NOMO-1 treated with dmso at 0.1 percent for 144 hours (cell line): ENCODE measurements around the gene CBLC.
"Not testable (repeated sequence)": the region's sequence is repeated elsewhere in the genome, so short reads cannot be mapped to it uniquely, and the experiment has no call there.

Source experiments
- DNase-seq: peaks from one replicate; lab custom pipeline; 2025; ENCODE audit not compliant: unreplicated experiment; lab: John Stamatoyannopoulos, UW

CBLC gene

DNA sequence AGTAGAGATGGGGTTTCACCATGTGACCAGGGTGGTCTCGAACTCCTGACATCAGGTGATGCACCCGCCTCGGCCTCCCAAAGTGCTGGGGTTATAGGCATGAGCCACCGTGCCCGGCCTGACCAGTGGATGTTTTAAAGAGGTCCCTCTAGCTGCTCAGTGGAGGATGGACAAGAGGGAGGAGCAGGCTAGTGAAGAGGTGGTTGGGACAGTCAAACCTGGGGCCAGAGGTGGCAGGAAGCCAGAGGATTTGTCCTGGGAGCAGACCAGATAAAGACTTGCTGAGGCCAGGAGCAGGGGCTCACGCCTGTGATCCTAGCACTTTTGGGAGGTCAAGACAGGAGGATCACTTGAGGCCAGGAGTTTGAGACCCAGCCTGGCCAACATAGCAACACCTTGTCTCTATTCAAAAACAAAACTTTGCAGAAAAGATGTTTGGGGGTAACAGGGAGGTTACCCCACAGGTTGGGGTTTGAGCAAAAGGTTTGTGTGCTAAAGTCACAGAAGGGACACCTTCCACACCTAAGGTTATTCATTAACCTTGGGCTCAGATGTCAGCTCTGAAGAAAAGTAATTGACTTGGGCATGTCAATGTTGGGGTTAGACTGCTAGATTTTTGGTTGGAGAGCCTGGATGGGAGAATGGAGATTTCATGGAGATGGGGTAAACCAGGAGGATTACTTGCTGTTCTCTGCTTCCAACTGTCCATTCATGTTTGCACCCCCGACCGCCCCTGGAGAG, 40.2 kb downstream of the CBLC start:
- DNase-seq, result no peak

DNA sequence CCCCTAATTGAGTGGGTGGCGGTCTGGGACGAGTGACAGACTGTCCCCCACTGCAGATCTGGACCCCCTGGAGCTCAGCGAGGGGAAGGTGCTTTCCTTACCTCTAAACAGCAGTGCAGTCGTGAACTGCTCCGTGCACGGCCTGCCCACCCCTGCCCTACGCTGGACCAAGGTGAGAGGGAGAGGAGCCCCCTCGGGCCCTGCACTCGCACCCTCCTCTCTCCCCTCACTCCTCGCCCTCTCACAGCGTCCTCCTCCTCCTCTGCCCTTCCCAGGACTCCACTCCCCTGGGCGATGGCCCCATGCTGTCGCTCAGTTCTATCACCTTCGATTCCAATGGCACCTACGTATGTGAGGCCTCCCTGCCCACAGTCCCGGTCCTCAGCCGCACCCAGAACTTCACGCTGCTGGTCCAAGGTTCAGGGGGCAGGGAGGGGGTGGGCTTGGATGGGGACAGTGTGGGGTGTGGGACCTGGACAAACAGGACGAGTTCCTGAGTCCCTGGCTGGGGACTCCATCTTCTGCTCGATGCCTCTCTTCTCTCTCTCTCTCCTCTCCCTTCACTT, 40.9 kb downstream of the CBLC start:
- no peak for DNase-seq

DNA sequence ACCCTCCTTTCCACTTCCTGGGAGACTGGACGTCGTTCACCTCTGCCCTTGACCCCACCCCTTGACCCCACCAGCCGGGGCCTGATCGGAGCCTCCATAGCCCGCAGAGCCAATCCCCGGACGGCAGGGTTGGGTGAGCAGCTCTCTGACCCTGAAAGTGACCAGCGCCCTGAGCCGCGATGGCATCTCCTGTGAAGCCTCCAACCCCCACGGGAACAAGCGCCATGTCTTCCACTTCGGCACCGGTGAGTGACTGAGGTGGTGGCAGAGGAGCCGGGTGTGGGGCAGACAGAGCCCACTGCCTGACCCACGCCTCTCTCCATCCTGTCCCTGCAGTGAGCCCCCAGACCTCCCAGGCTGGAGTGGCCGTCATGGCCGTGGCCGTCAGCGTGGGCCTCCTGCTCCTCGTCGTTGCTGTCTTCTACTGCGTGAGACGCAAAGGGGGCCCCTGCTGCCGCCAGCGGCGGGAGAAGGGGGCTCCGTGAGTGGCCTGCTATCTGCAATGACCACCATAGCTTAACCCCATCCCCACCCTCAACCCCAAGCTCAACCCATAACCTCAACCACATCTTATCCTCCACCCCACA, 41.6 kb downstream of the CBLC start:
- no peak for DNase-seq

DNA sequence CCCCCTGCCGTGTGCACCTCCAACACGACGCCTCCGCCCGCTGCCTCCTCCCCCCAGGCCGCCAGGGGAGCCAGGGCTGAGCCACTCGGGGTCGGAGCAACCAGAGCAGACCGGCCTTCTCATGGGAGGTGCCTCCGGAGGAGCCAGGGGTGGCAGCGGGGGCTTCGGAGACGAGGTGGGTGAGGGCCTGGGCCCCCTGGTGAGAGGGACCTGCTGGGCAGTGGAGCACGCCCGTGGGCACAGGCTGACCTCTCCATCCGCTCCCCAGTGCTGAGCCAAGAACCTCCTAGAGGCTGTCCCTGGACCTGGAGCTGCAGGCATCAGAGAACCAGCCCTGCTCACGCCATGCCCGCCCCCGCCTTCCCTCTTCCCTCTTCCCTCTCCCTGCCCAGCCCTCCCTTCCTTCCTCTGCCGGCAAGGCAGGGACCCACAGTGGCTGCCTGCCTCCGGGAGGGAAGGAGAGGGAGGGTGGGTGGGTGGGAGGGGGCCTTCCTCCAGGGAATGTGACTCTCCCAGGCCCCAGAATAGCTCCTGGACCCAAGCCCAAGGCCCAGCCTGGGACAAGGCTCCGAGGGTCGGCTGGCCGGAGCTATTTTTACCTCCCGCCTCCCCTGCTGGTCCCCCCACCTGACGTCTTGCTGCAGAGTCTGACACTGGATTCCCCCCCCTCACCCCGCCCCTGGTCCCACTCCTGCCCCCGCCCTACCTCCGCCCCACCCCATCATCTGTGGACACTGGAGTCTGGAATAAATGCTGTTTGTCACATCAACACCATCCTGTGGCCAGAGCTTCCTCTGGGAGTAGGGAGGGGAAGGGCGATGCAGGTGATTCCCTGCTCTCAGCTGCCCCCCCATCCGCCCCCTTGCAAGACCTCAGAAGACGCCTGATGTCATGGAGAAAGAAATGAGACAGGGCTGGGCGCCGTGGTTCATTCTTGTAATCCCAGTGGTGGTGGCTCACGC, 43.2 kb downstream of the CBLC start:
- no peak for DNase-seq

DNA sequence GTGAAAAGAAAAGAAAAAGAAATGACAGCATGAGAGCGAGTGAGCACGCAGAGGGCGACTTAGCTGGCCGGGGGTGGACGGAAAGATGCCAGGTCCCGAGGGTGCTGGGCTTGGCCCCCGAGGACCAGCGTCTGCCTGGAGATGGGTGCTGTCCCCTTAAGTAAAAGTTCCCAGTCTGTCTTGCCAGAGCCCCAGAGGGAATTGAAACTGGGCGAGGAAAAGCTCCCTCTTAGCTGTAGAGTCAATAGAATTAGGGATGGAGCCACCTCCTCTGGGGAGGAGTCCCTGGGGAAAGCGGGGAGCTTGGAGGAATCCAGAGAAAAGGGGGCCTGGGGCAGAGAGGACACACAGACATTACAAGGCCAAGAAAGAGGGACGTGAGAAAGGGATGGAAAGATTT, 44.5 kb downstream of the CBLC start:
- no peak for DNase-seq

DNA sequence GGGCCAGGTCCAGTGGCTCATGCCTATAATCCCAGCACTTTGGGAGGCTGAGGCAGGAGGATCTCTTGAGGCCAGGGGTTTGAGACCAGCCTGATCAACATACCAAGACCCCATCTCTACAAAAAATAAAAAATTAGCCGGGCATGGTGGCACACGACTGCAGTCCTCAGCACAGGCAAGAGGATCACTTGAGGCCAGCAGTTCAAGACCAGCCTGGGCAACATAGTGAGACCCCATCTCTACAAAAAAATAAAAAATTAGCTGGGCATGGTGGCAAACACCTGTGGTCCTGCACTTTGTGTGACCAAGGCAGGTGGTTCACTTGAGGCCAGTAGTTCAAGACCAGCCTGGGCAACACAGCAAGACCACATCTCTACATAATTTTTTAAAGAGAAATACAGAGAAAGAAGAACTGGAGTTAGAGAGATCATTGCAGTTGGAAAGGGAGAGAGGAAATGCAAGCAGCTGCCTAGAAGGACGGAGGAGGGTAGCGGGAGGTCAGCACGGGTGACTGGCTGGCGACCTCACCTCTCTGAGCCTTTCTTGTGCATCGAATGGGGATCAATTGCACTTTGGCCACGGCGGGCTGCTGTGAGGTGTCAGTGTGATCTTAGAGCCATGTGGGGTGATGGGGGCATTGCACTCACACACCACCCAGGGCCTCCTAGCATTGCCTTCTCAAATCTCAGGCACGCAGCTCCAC, 45.1 kb downstream of the CBLC start:
- no peak for DNase-seq

DNA sequence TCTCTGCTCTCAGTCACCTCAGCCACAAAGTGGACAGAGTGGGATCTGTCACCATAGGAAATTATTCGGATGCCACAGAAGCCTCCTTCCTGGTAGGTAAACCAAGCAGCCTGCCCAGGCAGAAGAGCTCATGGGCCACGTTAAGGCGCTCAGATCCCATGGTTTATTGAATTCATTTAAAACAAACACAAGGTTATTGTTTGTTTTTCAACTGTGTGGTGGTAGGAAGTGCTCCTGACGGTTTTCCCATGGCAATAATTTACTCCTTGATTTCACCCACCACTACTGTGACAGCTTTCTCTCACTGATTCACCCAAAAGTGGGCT, 45.6 kb downstream of the CBLC start:
- no peak for DNase-seq

DNA sequence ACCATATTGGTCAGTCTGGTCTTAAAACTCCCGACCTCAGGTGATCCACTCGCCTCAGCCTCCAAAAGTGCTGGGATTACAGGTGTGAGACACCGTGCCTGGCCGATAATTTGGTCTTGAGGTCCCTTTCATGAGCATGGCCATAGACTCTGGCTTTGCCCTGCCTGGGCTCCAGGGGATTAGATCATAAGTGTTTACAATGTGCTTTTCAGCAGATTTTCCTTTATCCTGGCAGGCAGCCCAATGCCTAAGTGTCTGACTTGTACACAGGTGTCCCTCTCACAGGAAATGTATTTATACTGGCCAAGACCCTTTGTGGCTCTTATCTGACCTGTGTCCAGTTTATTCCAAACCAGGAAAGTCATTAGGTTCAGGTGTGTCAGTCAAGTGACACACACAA, 47.1 kb downstream of the CBLC start:
- no peak for DNase-seq

DNA sequence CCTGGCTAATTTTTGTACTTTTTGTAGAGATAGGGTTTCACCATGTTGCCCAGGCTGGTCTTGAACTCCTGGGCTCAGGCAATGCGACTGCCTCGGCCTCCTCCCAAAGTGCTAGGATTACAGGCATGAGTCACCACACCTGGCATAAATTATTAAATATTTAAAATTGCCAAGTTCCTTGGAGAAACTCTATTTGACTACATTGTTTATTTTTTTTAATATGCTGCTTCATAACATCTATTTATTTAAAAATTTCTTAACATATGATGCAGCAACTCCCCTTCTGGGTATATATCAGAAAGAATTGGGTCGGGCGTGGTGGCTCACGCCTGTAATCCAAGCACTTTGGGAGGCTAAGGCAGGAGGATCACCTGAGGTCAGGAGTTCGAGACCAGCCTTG, 55.2 kb downstream of the CBLC start:
- DNase-seq, result not testable (repeated sequence)

DNA sequence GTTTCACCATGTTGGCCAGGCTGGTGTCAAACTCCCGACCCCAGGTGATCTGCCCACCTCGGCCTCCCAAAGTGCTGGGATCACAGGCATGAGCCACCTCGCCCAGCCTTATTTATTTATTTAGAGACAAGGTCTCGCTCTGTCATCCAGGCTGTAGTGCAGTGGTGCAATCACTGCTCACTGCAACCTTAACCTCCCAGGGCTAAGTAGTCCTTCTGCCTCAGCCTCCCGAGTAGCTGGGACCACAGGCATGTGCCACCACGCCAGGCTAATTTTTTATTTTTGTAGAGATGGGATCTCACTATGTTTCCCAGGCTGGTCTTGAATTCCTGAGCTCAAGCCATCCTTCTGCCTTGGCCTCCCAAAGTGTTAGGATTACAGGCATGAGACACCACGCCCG, 56.7 kb downstream of the CBLC start:
- not testable (repeated sequence) for DNase-seq

DNA sequence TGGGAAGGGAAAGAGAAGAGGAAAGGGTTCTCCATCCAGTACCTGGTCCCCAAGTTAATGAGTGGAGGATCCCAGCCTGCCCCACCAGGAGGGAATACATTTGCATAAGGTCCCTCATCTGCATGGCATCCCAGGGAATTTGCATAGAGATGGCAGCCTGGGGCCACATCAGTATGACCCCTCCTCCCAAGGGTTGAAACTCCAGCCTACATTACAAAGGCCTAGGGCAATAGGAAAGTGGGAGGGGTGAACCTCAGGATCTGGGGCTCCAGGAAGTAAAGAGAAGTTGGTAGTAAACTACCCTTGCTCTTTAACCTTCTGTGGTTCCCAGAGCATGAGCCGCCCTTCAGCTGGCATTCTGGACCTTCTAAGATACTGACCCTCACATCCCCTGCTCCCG, 61.6 kb downstream of the CBLC start:
- no peak for DNase-seq

DNA sequence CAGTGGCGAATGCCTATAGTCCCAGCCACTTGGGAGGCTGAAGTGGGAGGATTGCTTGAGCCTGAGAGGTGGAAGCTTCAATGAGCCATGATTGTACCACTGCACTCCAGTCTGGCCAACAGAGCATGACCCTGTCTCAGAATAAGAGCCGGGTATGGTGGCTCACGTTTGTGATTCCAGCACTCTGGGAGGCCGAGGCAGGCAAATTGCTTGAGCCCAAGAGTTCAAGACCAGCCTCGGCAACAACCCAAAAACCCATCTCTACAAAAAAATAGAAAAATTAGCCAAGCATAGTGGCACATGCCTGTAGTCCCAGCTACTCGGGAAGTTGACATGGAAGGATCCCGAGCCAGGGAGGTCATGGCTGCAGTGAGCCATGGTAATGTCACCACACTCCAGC, 63.1 kb downstream of the CBLC start:
- no peak for DNase-seq

DNA sequence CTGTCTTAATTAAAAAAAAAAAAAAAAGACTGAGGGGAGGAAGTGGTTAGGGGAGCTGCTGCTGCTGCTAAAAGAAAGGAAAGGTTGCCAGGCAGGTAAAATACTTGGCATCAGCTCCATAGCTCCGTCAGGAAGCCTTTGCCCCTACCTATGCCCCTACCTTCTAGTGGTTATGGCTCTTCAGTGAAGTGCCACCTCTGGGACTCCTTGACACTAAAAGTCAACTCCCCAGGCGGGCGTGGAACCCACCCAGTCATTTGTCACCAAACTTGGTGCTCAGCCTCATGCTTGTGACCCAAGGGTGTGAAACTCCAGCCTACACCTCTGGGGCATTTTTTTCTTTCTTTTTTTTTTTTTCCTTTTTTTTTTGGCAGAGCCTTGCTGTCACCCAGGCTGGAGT, 63.5 kb downstream of the CBLC start:
- DNase-seq, result no peak

DNA sequence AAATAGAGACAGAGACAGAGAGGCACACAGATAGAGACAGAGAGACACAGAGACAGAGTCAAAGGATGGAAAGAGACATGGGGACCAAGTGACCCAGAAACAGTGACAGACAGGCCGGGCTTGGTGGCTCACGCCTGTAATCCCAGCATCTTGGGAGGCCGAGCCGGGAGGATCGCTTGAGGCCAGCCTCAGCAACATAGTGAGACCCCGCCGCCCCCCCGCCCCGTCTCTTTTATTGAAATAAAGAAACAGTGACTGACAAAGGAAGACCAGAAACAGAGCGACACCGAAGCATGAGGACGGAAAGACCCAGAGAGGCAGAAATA, 67.6 kb downstream of the CBLC start:
- no peak for DNase-seq

DNA sequence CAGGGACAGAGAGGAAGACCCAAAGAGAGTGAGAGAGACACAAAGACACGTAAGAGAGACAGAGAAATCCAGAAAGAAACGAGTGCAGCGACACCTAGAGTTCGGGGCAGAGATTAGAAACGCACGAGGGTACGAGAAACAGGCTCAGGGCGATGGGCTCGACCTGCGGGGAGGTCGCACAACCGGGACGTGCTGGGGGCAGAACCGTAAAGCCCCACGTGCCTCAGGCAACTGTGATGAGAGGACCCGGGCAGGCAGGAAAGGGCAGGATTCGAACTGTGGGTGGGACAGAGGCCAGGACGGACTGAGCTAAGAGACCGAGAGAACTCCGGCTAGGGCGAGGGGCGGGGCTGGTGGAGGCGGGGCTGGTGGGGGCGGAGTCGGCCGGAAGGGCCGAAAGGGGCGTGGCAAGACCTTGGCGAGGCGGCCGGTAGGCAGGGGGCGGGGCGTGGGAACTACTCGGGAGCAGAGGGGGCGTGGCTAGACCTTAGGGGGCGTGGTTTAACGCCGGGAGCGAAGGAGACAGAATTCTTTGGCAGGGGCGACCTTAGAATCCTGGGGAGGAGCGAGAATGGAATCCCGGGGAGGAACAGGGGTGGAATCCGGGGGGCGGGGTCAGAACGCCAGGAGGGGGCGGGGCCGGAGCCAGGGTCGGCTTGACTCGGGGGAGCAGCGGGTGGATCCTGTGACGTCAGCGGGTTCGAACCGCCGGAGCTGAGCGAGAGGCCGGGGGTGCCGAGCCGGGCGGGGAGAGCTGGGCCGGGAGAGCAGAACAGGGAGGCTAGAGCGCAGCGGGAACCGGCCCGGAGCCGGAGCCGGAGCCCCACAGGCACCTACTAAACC, 68.1 kb downstream of the CBLC start, which contains the start of gene NECTIN2:
NECTIN2 (plus strand) TSS at position 686 of the 843 bp plus-strand sequence. CDS start 229 bp downstream, outside the sequence.
- DNase-seq, result peak; percentile 90

DNA sequence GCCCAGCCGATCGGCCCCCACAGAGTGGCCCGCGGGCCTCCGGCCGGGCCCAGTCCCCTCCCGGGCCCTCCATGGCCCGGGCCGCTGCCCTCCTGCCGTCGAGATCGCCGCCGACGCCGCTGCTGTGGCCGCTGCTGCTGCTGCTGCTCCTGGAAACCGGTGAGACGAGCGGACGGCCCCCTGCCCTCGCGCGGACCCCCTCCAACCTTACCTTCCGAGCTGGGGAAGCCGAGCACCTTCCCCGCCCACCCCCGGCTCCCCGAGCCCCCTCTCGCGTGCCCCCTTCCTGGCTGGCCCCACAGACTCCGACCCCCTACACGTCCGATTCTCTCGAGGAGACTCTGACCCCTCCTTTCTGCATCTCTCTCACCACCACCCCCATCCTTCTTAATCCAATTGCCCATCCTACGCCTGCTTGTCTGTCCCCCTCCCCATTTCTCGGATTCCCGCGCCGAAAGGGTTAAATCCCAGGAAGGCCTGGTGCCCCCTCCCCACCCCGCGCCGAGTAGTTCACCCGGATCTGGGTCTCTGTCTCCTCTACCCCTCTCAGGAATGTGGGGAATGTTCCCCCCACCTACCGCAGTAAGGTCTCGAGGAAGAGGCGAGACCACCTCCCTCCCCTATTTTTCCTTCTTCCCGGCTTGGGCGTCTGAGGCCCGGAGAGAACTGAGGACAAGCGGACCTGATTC, 68.9 kb downstream of the CBLC start:
- no peak for DNase-seq

DNA sequence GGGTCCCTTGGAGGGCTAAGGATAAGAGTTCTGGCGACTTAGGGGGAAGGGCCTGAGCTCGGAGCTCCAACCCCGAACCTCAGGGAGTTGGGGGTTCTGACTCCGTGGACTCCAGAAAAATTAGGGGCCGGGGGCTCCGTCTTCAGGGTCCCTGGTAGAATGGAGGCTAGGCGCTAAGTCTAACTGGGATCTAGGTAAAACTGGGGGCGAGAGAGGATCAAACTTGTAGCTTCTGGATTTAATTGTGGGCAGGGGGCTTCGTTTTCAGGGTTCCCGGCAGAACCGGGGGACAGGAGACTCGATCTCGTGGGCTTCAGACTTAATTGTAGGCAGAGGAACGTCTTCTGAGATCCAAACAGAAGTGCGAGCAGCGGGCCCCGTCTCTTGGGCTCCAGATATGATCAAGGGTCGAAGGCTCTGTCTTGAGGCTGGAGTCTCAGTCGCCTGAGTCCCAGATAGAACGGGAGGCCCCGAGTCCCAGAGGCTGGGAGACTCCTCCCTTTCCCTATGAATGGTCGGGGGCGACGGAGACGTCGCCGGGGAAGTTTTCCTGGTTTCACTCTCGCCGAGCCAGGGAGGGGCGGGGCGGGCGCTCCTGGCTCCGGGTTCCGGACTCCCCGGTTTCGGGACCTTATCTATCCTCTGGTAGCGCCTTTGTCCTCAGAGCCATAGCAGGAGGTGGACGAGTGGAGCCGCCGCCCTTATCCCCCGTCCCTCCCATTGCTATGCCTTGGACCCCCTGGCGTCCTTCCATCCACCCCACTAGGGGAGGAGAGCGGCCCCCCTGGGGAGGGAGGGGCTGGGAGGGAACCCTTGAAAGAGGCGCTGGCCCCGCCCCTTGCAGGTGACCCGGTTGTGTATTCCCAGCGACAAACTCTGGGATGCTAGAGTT, 69.7 kb downstream of the CBLC start:
- DNase-seq, result no peak

DNA sequence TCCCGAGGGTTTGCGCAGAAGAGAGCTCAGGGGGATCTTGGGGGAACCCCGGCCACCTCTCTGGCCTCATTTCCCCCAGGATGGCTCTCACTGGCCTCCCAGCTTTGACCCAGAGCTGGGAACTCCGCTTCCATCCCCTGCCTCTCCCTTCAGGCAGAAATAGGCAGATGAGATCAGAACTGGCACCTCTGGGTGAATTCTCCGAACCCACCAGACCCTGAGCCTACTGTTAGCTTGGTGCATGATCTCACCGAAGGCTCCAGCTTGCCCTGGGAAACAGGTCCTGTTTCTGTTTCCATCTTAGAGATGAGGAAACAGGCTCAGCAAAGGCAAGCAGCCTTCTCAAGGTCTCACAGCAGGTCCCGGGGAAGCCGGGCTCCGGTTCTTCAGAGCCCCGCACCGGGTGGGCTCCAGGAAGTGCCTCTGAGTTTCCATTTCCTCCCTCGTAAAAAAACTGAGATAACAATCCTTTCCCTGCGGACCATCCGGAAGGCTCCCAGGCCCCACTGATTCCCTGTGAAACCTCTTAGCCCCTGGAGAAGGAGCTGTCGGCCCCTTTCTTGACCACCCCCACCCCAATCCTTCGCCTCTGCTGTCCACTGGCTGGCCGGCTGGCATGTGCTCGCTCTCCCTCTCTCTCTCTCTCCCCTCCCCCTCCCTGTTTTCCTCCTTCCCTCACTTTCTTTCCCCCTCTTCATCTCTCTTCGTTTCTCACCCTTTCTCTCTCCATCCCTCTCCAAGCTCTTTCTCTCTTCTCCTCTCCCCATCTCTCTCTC, 70.5 kb downstream of the CBLC start:
- no peak for DNase-seq
